Muscle of back (tissue), 11 donors: ENCODE results near the gene USH2A. TPM values are rescaled to one million over a fixed set of nuclear protein-coding genes. Genes with fewer than 3 reads are reported as not detected.

Source experiments
- DNase-seq, 3 donors: peaks; one replicate each; pipeline versions ENCODE4 v3.0.0 to v3.0.0-alpha.2; 2013
- polyA plus RNA-seq, 10 donors: library from polyadenylated mRNA; unstranded; fragments of 120-200 nt; gene quantifications; one replicate each; pipeline ENCODE4 v1.2.1, GENCODE V29; 2013; ENCODE audit not compliant: insufficient read length in 10 of 10

Gene USH2A
- polyA plus RNA-seq, 10 donors: 0.04 to 0.13 (median 0.07) TPM

GRCh38 chr1:215597961-215598360 lies 825.3 kb downstream of the USH2A start:
- DNase-seq: no peak

- peak in 1 of 3 donors; percentile 14 for DNase-seq
Measured at GRCh38 chr1:215595231-215595630, 828.0 kb downstream of the USH2A start.

- DNase-seq: no peak
Measured at GRCh38 chr1:215594640-215595039, 828.6 kb downstream of the USH2A start.

GRCh38 chr1:215590779-215591491 lies 832.3 kb downstream of the USH2A start:
- no peak for DNase-seq

- no peak for DNase-seq
Measured at GRCh38 chr1:215589650-215590435, 833.4 kb downstream of the USH2A start.

GRCh38 chr1:215584389-215584788 lies 838.9 kb downstream of the USH2A start:
- DNase-seq: no peak

GRCh38 chr1:215583185-215583749 lies 840.0 kb downstream of the USH2A start:
- DNase-seq: no peak

- no peak for DNase-seq
Measured at GRCh38 chr1:215581896-215582295, 841.4 kb downstream of the USH2A start.
